HG02763 (cell line): Measurements from ENCODE around the gene RGS16.
A peak's percentile ranks its signal among the peaks of the same experiment; 100 is the strongest.

Experiments
- ATAC-seq: cut with Tn5 transposase; IDR thresholded peaks from one replicate; pipeline ENCODE4 v1.9.1; 2021; ENCODE audit warnings: mild to moderate bottlenecking, moderate library complexity; ENCODE audit not compliant: unreplicated experiment

RGS16 gene

DNA sequence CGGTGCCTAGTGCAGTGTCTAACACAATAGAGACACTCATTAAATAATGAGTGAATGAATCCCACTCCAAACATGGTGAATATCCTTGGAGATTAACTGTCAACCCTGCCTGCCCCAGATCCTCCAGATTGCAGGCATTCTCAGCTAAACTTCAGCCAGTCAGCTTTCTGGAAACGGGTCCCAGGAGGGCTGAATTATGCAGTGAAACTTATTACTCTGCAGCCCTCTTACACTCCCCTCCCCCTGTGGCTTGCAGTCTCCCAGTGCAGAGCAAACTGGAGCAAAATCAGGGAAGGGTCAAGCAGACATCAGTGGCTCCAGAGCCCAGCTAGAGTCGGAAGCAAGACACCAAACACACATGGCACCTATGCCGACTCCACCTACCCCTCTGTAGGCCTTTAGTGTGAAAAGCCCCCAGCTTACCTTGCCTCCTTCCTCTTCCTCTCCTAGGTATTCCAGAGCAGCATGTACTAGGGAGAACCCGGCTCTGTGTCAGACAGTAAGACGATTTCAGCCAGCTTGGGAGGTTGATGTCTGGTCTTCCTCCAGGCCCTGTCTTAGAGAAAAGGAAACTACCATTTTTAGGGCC is 6.5 kb upstream of the RGS16 start:
- no peak for ATAC-seq

DNA sequence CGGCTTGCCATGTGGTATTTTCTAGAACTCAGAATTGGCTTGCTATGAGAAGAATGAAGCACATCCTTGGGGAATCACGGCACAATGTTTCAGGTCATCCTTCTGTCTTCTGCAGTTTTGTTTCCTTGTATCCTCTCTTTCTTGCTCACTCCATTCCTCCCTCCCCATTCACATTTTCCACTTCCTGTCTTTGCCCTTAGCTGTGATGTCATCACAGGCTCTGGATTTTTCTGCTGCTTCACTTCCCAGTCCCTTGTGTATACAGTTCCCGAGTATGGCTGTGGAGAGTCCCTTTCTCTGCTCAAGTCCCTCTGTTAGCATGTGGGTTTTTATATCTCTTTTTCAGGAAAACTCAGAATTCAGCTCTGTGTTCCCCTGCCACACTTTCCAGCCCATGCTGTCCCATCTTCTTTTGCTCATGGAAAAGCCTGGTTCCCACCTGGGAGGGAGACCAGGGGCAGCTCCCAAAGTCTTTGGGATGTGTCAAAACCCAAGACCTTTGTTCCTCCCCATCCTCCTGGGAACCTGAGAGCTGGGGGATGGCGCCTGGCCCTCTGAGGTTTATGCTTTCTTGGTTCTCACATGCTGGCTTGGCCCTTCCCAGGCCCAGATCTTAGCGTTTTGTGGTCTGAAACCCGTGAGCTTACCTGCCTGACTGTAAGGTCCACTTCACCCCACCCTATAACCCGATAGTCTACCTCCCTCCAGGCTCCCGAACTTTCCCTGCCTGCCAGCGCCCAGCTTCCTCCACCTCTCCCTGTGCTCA is 4.8 kb upstream of the RGS16 start:
- no peak for ATAC-seq

DNA sequence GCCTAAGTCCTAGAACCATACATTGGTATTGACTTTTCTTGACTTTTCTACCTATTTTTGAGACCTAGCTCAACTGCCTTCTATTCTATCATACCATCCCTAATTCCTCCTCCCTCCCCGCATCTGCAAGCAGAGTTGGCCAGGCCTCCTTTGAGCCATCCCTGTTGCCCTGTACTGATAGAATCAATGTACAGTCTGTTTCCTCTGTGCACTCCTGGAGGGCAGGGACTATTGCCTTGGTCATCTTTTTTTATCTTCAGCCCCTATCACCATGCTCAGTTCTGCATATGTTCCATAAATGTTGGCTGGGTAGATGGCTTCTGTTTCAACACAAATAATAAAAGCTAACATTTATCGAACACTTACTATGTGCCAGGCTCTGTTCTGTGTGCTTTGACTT is 4.0 kb upstream of the RGS16 start:
- no peak for ATAC-seq

DNA sequence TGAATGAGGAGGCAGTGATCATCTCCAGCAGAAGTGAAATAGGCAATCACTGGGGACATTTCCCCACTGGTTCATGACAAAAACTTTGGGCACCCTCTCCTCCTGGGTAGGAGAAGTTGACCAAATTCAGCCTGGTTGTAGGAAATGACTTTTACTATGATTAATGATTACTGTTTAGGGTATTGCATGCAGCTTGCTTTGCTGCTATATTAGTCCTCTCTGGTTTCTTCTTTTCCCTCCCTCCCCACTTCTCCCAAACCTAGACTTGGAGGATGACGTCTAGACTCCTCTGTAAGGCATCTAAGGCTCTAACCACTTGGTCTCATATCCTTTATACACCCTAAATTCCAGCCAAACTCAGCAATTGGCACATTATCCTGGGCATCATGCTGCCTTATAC is 3.4 kb upstream of the RGS16 start:
- ATAC-seq, result no peak

DNA sequence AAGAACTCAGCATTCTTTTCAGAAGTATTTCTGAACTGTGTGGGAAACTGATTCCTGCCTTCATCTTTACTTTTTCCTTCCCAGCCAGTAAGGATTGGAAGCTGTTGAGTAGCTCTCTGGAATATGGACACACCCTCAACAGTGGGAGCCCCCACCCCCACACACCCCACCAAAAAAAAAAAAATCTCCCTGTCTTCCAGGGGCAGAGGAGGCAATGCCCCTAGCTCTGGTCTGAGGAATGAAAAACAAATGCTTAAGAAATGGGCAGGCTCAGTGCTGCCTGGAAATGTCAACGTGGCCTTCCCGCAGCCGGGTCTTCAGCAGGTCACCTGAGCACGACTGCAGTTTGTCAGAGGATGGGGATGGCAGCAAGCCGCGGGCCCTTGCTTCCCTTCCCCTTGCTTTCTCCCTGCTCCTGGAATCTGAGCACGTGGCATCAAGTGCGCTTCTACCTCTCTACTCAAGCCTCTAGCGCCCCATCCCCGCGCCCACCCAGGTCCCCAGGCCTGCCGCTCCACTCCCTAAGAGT is 479 bp downstream of the RGS16 start:
- ATAC-seq, result no peak

DNA sequence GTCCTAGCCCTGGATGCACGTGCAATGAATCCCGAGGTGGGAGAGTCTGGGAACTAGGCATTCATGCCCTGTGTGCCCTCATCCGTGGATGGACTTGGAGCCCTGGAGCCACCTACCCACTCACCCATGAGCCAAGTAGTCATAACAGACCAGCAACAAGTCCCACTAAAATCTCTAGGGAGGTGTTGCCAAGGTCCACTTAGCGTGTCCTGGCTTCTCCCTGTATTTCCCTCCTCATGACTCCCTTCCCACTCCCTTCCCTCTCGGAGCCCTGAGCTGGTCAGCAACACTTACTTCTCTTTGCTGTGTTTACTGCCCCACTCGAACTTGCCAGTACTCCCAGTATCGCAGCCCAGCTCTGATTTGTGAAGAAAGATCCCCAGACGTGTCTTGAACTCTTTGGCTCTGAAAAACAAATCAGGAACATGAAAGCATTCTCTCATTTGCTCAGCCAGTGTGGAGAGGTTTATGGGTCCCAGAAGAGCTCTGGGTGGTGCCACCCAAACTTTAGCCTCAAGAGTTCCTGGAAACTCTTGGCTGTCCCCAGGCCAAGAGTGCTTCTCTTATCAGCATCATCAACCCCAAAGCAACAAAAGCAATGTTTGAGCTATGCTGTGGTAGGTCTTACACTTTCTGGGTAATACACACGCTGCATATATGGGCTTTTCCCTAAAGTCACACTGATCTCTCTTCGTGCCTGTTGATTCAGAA is 1.1 kb downstream of the RGS16 start:
- no peak for ATAC-seq

DNA sequence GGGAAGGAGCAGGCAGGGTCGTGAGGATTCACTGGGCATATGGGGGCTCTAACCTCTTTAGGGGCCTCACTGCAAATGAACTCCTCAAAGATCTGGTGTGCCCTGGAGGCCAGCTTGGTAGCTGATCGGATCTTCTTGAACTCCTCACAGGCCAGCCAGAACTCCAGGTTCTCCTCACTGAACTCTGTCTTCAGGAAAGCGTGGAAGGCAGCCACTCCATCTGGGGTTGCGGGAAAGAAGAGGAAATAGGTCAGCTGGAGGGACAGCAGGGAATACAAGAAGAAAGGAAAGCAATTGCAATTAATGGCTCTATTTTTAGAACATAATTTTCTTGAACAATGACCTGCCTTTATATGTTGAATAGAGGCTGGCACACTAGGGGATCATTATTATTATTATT is 2.3 kb downstream of the RGS16 start:
- no peak for ATAC-seq

DNA sequence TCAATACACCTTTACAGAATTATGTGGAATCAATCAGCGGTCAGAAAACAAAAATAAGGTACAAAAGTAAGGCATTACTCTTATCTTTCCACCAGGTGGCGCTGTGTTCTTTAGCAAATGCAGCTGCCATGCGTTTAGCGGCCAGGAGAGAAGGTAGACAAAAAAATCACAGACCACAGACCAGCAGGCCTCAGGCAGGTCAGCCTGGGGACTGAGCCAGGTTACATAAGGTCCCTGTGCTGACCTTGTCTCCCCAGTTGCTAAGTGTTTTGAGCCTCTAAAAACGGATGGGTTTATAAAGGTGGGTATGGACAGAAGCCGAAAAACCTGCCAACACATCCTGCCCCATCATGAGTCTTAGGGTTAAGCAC is 2.8 kb downstream of the RGS16 start:
- no peak for ATAC-seq

DNA sequence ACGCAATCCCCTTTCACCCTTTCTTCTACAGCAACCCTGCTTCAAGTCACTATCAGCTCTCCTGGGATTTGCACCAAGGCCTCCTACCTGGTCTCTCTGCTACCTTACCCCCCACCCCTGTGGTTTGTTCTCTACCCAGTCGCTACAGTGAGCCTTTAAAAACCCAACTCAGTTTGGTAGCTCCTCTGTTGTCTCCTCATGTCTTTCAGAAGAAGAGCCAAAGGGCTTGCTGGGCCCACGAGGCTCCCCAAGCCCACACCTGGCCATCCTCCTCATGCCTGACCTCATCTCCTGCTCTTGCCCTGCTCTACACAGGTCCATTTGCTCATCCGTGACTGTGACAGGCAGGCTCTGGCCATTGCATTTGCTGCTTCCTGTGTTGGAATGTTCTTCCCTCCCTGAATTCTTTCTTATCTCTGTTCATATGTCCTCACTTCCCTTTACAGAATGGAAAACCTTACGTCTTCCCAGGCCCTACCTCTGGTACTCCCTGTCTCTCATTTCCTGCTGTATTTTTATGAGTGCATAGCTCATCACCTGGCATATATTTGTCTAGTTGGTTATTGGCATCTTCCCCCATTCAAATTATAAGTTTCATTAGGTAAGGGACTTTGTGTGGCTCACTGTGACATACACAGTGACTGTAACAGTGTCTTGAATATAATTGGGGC is 3.3 kb downstream of the RGS16 start:
- no peak for ATAC-seq

DNA sequence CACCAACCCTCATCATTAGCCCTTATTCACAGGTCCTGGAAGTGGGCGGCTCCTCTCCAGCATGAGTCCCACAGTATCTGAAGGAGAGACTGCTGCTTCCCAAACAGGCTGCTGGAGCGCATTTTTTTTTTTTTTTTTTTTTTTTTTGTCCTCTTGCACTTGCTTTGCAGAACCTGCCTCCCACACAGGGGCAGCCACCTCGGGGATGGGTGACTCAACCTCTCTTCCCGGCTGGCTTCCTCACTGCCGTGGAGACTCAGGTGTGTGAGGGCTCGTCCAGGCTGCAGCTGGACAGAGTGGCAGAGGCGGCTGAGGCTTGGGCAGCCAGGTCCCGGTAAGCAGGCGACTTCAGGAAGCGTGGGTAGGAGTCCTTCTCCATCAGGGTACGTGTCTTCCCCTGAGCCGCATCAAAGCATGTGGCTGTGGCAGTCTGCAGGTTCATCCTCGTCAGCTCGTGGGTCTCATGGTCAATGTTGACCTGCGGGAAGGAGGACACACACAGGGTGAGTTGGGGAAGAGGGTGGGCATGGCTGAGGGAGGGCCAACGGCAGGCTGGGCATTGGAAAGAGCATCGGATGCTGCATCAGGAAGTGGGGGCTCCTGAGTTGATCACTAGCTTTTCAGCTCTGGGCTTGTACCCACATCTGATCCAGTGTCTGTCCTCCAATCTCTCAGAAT is 4.0 kb downstream of the RGS16 start:
- ATAC-seq, result no peak

DNA sequence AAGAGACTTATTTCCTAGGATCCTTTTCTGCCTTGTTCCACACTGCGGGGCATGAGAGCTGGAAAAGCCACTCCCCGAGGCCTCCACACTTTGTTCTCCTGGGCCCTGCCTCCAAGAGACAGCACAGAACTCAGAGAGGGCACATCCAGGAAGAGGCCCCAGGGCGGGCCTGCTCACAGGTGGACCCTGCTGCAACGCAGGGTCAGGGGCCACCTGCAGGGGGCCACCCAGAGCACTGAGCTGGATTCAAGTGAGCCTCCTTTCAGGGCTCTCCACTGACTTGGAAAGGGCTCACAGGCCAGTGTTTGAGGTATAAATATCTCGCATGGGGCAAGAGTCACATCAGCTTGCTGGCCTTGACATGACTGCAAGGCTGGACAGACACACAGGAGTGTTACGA is 4.8 kb downstream of the RGS16 start:
- no peak for ATAC-seq

DNA sequence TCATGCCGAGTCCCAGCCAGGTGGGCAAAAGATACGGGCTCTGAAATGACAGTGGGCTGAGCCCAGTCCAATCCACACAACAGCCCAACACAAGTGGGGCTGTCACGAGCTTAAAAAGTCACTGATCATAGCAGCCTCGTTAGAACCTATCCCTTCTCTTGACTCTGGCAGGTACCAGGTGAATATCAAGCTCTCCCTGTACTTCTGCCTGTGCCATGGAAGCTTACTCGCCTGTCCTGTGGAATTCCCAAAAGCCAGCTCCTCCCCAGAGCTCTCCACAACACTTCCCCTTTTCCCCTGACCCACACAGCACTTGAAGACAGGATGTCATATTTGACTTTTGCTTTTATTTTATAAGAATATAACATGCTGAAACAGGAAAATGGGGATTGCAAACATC is 5.9 kb downstream of the RGS16 start:
- ATAC-seq, result no peak

DNA sequence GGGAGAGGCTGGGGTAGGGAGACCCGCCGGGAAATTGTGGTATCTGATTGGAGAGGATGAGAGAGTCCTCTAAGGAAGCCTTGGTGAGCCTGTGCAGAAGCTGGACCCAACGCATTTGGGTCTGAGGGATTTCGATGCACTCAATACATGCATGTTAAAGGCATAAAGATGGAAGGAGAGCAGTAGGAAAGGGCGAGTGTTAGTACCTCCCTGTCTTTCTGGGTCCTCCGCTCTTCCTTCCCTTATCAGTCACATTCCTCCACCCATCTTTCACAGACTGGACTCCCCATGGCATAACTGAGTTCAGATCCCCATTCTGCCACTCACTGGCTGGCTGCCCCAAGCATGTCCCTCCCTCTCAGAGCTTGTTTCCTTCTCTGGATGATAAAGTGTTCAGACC is 7.3 kb downstream of the RGS16 start:
- ATAC-seq, result no peak

DNA sequence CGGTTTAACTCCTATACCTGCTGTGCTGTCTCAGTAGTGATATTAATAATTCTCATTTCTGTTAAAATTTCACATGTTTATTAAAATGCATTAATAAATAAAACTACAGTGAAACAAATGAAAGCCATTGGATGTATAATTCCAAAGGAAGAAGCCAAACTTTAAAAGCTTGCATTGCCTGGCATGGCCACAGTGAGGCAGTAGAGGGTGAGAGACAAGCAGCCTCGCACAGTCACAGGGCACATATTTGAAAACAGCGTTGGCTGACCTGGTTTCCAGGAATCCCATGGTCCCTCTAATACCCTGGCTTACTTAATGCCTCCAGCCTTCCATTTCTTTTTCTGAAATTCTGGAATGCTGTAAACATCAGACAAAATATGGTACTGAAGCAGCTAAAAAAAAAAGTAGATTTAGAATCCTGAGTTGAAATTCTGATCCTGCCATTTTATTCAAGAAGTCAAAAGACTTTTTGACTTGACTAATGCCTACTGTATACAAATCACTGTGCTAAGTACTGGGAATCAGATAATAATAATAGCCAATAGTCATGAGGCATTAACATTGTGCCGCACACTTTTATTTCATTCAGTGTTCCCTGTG is 8.4 kb downstream of the RGS16 start:
- ATAC-seq, result no peak

DNA sequence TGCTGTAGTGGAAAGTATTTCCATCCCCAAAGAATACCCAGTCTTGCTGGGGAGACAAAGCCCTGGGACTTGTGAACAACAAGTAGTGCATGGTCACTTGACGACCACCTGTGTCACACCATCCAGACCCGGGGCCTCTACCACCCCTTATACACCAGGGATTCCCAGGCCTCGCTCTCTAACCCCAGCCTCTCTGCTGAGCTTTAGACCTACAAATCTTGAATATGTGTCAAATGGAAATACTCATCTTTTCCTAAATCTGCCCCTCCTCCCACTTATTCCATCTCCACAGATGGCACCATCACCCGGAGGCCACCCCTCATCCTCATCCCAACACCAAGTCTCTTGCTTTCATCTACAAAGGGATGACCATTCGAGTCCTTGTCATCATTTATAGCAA is 14.3 kb downstream of the RGS16 start:
- no peak for ATAC-seq

DNA sequence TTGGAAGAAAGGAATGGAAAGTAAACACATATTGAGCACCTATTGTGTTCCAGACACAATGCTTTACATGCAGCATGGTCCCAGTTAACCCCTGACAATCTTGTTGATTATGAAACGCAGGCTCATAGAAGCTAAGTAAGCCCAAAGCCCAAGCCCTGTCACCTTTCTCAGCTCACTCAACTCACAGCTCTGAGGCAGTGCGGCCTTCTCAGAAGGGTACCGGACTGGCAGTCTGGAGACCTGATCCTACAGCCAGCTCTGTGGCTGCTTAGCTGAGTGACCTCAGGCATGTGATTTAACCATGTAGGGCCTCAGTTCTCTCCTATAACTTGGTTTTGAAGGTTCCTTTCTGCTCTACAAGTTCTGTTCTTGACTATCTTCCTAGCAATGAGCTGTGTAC is 14.7 kb downstream of the RGS16 start:
- ATAC-seq, result no peak

DNA sequence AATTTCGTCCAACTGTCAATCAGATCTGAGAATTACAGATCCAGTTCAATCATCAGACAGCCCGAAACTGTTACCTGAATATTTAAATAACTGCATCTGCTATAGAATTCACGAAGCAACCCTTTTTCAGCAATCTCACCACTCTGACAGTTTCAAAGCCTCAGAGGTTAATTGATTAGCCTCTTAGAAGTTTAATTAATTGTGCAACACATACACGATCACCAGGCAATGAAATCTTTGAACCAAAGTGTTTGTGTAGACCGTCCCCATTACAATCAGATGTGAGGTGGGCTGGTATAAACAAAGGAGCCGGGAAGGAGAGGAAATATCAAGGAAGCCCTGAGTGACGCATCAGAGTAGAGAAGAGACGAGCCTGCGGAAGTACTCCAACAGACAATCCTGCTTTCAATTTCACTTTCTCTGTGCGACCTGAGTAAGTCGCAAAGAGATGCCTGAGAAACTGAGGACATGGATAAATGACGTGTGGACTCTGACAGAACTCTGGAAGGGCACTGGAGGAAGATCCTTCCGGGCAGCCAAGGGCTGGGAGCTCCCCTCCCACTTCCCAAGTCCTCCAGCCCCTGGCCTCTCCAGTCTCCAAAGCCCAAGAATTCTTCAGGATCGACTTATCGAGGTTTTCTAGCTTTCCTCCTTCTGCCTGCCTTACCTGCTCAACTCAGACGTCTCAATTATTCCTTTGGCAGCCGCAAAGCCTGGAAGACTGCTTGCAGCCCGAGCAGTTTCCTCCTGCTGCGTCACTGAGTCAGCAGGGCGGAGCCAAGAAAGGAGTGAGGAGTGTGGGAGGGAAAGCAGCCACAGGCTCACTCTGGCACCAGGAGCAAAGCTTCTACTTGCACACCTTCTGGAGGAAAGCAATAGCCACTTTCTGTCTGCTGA is 15.4 kb downstream of the RGS16 start, which contains the start of gene RNASEL:
Gene RNASEL (minus strand): TSS at position 757 of the 897 bp plus-strand sequence. CDS start 2,450 bp downstream, outside the sequence.
- ATAC-seq, result peak; percentile 78

DNA sequence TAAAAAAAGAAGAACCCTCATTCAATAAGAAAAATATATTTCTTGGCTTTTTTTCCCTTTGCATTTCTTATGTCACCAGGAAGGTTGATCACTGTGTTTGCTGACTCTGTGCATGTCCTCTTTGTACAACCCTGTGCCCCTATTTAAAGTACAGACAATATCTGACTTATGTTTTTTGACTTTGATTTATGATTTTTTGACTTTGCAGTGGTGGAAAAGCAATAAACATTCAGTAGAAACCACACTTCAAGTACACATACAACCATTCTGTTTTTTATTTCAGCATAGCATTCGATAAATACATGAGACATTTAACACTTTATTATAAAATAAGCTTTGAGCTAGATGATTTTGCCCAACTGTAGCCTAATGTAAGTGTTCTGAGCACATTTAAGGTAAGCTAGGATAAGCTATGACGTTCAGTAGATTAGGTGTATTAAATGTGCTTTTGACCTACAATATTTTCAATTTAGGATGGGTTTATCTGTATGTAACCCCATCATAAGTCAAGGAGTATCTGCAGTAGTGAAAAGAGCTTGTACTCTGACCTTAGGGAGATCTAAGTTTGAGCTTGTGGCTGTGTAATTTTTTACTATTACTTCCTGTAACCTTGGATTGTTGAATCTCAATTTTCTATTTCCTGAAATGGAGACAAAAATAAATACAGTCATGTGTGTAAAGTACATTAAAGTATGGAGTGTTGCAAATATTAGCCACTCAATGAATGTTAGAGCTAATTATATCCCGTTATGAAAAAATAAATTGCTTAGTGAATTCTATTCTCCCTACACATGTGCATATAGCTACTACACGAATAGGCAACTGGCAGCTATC is 16.3 kb downstream of the RGS16 start:
- peak; percentile 20 for ATAC-seq

DNA sequence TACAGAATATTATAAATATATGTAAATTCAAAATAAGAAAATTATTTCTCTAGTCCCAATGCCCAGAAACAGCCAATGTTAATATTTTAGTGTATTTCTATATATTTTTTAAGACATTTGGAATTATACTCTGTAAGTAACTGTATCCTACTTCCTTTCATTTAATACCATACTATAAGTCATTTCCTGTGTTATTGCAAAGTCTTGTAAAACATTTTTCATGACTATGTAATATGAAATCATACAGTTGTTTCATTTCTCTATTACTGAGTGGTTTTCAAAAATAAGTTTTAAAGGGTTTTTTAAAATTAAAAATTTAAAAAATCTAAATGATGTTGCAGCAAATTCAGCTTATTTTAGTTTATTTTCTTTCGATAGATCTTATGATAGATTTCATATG is 17.1 kb downstream of the RGS16 start:
- ATAC-seq, result no peak
